HG02763 (cell line): Measurements from ENCODE around the gene GAS2L2.

Experiments used
- ATAC-seq: cut with Tn5 transposase; IDR thresholded peaks from one replicate; pipeline ENCODE4 v1.9.1; 2021; ENCODE audit warnings: mild to moderate bottlenecking, moderate library complexity; ENCODE audit not compliant: unreplicated experiment

Gene GAS2L2

GRCh38 chr17:35752945-35753764, at the start of gene GAS2L2:
Gene GAS2L2 (minus strand): TSS chr17:35753239. CDS start chr17:35752850, 389 bp downstream.
- ATAC-seq, result no peak

GRCh38 chr17:35801583-35802224, 48.7 kb upstream of the GAS2L2 start:
- ATAC-seq, result no peak

- ATAC-seq, result no peak
Observed at GRCh38 chr17:35799942-35800341, 46.9 kb upstream of the GAS2L2 start.

GRCh38 chr17:35797918-35798317, 44.9 kb upstream of the GAS2L2 start:
- ATAC-seq, result no peak

GRCh38 chr17:35797370-35797769, 44.3 kb upstream of the GAS2L2 start:
- no peak for ATAC-seq

GRCh38 chr17:35796942-35797341, 43.9 kb upstream of the GAS2L2 start:
- ATAC-seq, result no peak

GRCh38 chr17:35795871-35796265, 42.8 kb upstream of the GAS2L2 start:
- ATAC-seq, result no peak

- no peak for ATAC-seq
Observed at GRCh38 chr17:35795007-35795870, 42.2 kb upstream of the GAS2L2 start, which contains the start of gene MMP28. Gene MMP28 (minus strand): TSS chr17:35795641. CDS start chr17:35795377, 264 bp downstream.

- ATAC-seq, result no peak
Observed at GRCh38 chr17:35793257-35793656, 40.2 kb upstream of the GAS2L2 start.

GRCh38 chr17:35791681-35792350, 38.8 kb upstream of the GAS2L2 start:
- no peak for ATAC-seq

- no peak for ATAC-seq
Observed at GRCh38 chr17:35790841-35791240, 37.8 kb upstream of the GAS2L2 start.

GRCh38 chr17:35788477-35789368, 35.7 kb upstream of the GAS2L2 start:
- ATAC-seq, result no peak

- ATAC-seq, result no peak
Observed at GRCh38 chr17:35786941-35787432, 33.9 kb upstream of the GAS2L2 start.

GRCh38 chr17:35784895-35785294, 31.9 kb upstream of the GAS2L2 start:
- ATAC-seq, result no peak

GRCh38 chr17:35780950-35781349, 27.9 kb upstream of the GAS2L2 start:
- ATAC-seq, result no peak

GRCh38 chr17:35778641-35779196, 25.7 kb upstream of the GAS2L2 start:
- ATAC-seq, result no peak

GRCh38 chr17:35775583-35775982, 22.5 kb upstream of the GAS2L2 start:
- no peak for ATAC-seq

GRCh38 chr17:35775039-35775438, 22.0 kb upstream of the GAS2L2 start:
- no peak for ATAC-seq

GRCh38 chr17:35774499-35774898, 21.5 kb upstream of the GAS2L2 start:
- no peak for ATAC-seq
